Spleen (tissue), 11 donors: ENCODE measurements around the gene SYCP1. TPM values are rescaled to one million over a fixed set of nuclear protein-coding genes. Genes with fewer than 3 reads are reported as not detected.
"Not testable (repeated sequence)": the region's sequence is repeated elsewhere in the genome, so short reads cannot be mapped to it uniquely, and the experiment has no call there.

Experiments
- DNase-seq: peaks from one replicate; pipeline ENCODE4 v3.0.0-alpha.2; 2020
- H3K27ac ChIP-seq, 8 donors: fragments of 200-600 bp; sonication (generic) in 7 of 8; 1 replicate in 4 of 8; 2 replicates in 4 of 8; pipeline versions ENCODE4 v1.5.0 to v1.8.0; 2016 to 2021; ENCODE audit warnings: inconsistent platforms in 4 of 8, mild to moderate bottlenecking in 4 of 8, moderate library complexity in 1 of 8
- H3K27me3 ChIP-seq, 7 donors: fragments of 200-600 bp; sonication (generic) in 6 of 7; replicated peaks in 1 of 7; 1 replicate in 4 of 7; 2 replicates in 3 of 7; pipeline versions ENCODE4 v1.5.0 to v1.8.0; 2016 to 2021; ENCODE audit warnings: inconsistent platforms in 3 of 7, mild to moderate bottlenecking in 1 of 7
- H3K36me3 ChIP-seq, 6 donors: fragments of 200-600 bp; sonication (generic) in 5 of 6; 1 replicate in 4 of 6; 2 replicates in 2 of 6; pipeline versions ENCODE4 v1.5.0 to v1.8.0; 2016 to 2021; ENCODE audit warnings: inconsistent platforms in 2 of 6
- H3K4me1 ChIP-seq, 6 donors: fragments of 200-600 bp; sonication (generic) in 5 of 6; 1 replicate in 3 of 6; 2 replicates in 3 of 6; pipeline versions ENCODE4 v1.5.0 to v1.8.0; 2016 to 2021; ENCODE audit warnings: inconsistent platforms in 3 of 6
- H3K4me3 ChIP-seq, 8 donors: fragments of 200-600 bp; sonication (generic) in 7 of 8; 1 replicate in 4 of 8; 2 replicates in 4 of 8; pipeline versions ENCODE4 v1.5.0 to v1.8.0; 2016 to 2021; ENCODE audit warnings: inconsistent platforms in 4 of 8, mild to moderate bottlenecking in 4 of 8, moderate library complexity in 2 of 8
- H3K9me3 ChIP-seq, 8 donors: fragments of 200-600 bp; sonication (generic) in 7 of 8; 1 replicate in 4 of 8; 2 replicates in 4 of 8; pipeline versions ENCODE4 v1.5.0 to v1.8.0; 2016 to 2021; ENCODE audit warnings: inconsistent platforms in 4 of 8
- CTCF ChIP-seq, 11 experiments: fragments of 200-600 bp in 7 of 11; fragments of 450-650 bp in 4 of 11; sonication (generic) in 4 of 11; IDR thresholded peaks in 8 of 11; conservative IDR thresholded peaks in 3 of 11; 1 replicate in 7 of 11; 2 replicates in 4 of 11; pipeline versions ENCODE4 v1.4.0 to v1.8.0; 2016 to 2021; ENCODE audit warnings: antibody characterized with exemption in 11 of 11, inconsistent platforms in 4 of 11, mild to moderate bottlenecking in 1 of 11
- POLR2A ChIP-seq, 3 donors: fragments of 450-650 bp; IDR thresholded peaks; one replicate each; pipeline ENCODE4 v1.5.1; 2017; ENCODE audit warnings: antibody characterized with exemption in 3 of 3, mild to moderate bottlenecking in 1 of 3
- POLR2AphosphoS5 ChIP-seq, 3 donors: sonication (generic); formaldehyde crosslinking; IDR thresholded peaks; one replicate each; pipeline ENCODE4 v1.5.1; 2017; ENCODE audit warnings: antibody characterized with exemption in 3 of 3
- WGBS, 5 donors: extraction: QIAGEN DNeasy Blood & Tissue Kit in 3 of 5; methylation state at CpG; one replicate each; pipeline versions ENCODE4 v1.1.5 to v1.1.7; 2013 to 2018; 5-methylcytosine and 5-hydroxymethylcytosine counted together
- intact Hi-C: fragments of 100-400 bp; cut with DNase I; formaldehyde crosslinking; loops from one replicate; pipeline ENCODE4 v1.15.0; 2023; ENCODE audit warnings: low total_unique reads
- polyA plus RNA-seq, 3 donors: library from polyadenylated mRNA; stranded (reverse); fragments of 200-250 nt; gene quantifications; one replicate each; pipeline ENCODE4 v1.2.1, GENCODE V29; 2013
- total RNA-seq, 7 donors: library from RNA; depleted of rRNA in 3 of 7; stranded (reverse); fragments of >200 nt in 3 of 7; fragmentation: NEBNext Ultra II Directional in 4 of 7; extraction: Animal tissue kit (Norgen Biotek cat#: 25700) in 4 of 7; gene quantifications; one replicate each; pipeline versions ENCODE4 v1.1.0 to v1.2.1, GENCODE V29; 2016 to 2021
- donor health status: healthy with polysubstance abuse.
- donor health status: DM: no; HTN: no; CAD: no; lungs with moderate emphysema.
- donor health status: DM: no; HTN: no; CAD: no.
- donor health status: Bipolar disorder and iron deficiency.
- donor health status: healthy.
- donor health status: DM: no; HTN: no; CAD: no.
- donor health status: DM: yes; HTN: yes; CAD: no.

SYCP1 gene
- total and polyA plus RNA-seq, 10 donors, result not detected

- TF ChIP-seq POLR2AphosphoS5 (IDR thresholded peaks at IDR 0.05), result no peak
- TF ChIP-seq CTCF (IDR thresholded peaks at IDR 0.05 in 8 of 11, conservative IDR thresholded peaks at IDR 0.05 in 3 of 11), result no peak
- no peak for TF ChIP-seq POLR2A (IDR thresholded peaks at IDR 0.05)
- 72 to 90% (median 83%) methylated on average over 1 of the region's 1 CpG for WGBS, 5 donors
- no peak overlapping the region for H3K4me3 ChIP-seq
- intact Hi-C loops, result no loop called here
- no peak overlapping the region for H3K27ac ChIP-seq
- no peaks in the 10 kb centered on the region for H3K36me3 ChIP-seq
- no peak for DNase-seq
- H3K4me1 ChIP-seq, result no peaks in the 10 kb centered on the region
- H3K9me3 ChIP-seq, result peaks cover 0 to 12% (median 8%) of the 10 kb centered on the region in 8 donors
- peaks cover 0 to 9% (median 0%) of the 10 kb centered on the region in 7 donors for H3K27me3 ChIP-seq
Measured at GRCh38 chr1:114903480-114903879, 48.8 kb downstream of the SYCP1 start.

DNA sequence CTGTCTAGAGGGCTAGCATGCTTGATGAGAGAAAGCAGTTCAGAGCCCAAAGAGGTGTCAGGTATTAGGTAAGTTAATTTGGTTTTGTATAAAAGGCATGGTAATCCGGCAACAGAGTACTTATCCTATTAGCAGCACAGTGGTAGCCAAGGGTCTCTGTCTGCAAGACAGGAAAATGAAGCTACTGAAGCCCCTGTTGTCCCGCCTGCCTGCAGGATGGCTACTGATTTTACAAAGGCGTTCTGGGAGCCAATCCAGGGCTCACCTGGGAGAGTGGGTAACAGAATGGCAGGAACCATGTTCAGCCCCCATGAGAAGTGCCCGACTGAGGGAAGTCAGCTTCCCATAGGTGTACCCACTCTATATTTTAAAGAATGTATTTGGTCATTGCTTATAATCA is 61.1 kb downstream of the SYCP1 start:
- H3K27ac ChIP-seq, intact Hi-C loops, H3K36me3 ChIP-seq, H3K27me3 ChIP-seq, DNase-seq, H3K9me3 ChIP-seq, H3K4me1 ChIP-seq, H3K4me3 ChIP-seq: not testable (repeated sequence)
- 74 to 81% (median 78%) methylated on average over 4 of the region's 4 CpGs for WGBS, 5 donors

DNA sequence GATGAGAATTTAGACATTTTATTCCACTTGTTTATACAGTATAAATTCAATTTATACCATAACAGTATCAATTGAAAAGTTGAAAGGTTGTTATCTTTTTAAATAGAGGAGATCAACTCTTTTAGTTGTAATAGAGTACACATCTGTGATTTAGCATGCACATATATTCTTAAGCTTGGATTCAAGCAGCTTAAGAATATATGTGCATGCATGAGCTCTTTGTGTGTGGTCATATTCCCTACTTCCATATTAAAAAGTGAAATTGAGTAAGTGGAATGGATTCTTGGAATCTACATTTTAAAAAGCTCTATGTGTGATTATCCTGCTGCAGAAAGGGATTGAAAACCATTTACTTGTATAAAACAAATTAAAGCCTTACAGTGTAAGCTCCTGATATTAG is 71.9 kb downstream of the SYCP1 start:
- Histone ChIP-seq H3K36me3 (no peaks in the 10 kb centered on the region), H3K9me3 (peaks cover 0 to 12% (median 2%) of the 10 kb centered on the region in 8 donors), H3K4me1 (no peaks in the 10 kb centered on the region), H3K4me3 (no peak overlapping the region), H3K27me3 (peaks cover 0 to 7% (median 0%) of the 10 kb centered on the region in 7 donors), H3K27ac (no peak overlapping the region)
- intact Hi-C loops, result no loop called here
- no peak for DNase-seq
- TF ChIP-seq POLR2AphosphoS5 (IDR thresholded peaks at IDR 0.05) (no peak), CTCF (IDR thresholded peaks at IDR 0.05 in 8 of 11, conservative IDR thresholded peaks at IDR 0.05 in 3 of 11) (no peak)

DNA sequence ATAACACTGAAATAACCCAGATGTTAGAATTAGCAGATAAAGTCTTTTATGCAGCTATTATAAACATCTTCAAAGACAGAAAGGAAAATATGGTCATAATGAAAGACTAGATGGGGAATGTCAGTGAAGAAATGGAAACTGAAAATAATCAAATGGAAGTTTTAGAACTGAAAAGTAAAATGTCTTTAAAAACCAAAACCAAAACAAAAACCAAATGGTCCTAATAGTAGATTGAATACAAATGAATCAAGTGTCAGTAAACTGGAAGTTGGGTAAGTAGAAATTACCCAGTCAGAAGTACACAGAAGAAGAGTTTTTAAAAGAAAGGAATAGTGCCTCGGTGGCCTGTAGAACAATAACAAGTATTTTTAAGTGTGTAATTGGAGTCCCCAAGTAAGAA is 72.7 kb downstream of the SYCP1 start:
- TF ChIP-seq CTCF (IDR thresholded peaks at IDR 0.05 in 8 of 11, conservative IDR thresholded peaks at IDR 0.05 in 3 of 11) (no peak), POLR2A (IDR thresholded peaks at IDR 0.05) (no peak), POLR2AphosphoS5 (IDR thresholded peaks at IDR 0.05) (no peak)
- Histone ChIP-seq H3K27me3 (peaks cover 0 to 6% (median 0%) of the 10 kb centered on the region in 7 donors), H3K4me1 (no peaks in the 10 kb centered on the region), H3K27ac (no peak overlapping the region), H3K4me3 (no peak overlapping the region), H3K9me3 (peaks cover 0 to 14% (median 4%) of the 10 kb centered on the region in 8 donors), H3K36me3 (no peaks in the 10 kb centered on the region)
- WGBS, 5 donors, result 71 to 89% (median 78%) methylated on average over 1 of the region's 1 CpG
- DNase-seq, result no peak
- intact Hi-C loops, result no loop called here

- Histone ChIP-seq H3K27ac (no peak overlapping the region), H3K4me1 (no peaks in the 10 kb centered on the region), H3K9me3 (peaks cover 0 to 7% (median 0%) of the 10 kb centered on the region in 8 donors), H3K27me3 (peaks cover 0 to 8% (median 0%) of the 10 kb centered on the region in 7 donors), H3K4me3 (no peak overlapping the region), H3K36me3 (no peaks in the 10 kb centered on the region)
- intact Hi-C loops, result no loop called here
- TF ChIP-seq POLR2A (IDR thresholded peaks at IDR 0.05) (no peak), POLR2AphosphoS5 (IDR thresholded peaks at IDR 0.05) (no peak), CTCF (IDR thresholded peaks at IDR 0.05 in 8 of 11, conservative IDR thresholded peaks at IDR 0.05 in 3 of 11) (no peak)
- DNase-seq, result no peak
- WGBS, 5 donors, result 70 to 94% (median 80%) methylated on average over 1 of the region's 1 CpG
Measured at GRCh38 chr1:114956570-114956969, 101.9 kb downstream of the SYCP1 start.
